Activated B cell treated with CpG ODN at 0.5 μM for 24 hours (primary cell): ENCODE measurements around the gene SPRY2. TPM values are rescaled to one million over a fixed set of nuclear protein-coding genes. Genes with fewer than 3 reads are reported as not detected.
"Not testable (repeated sequence)": the region's sequence is repeated elsewhere in the genome, so short reads cannot be mapped to it uniquely, and the experiment has no call there.

Experiments
- ATAC-seq: fragments of 200-7000 bp; cut with Tn5 transposase; one replicate; pipeline ENCODE4 v1.10.0; 2021; ENCODE audit warnings: low read depth, mild to moderate bottlenecking, moderate library complexity
- CTCF ChIA-PET: fragments of 350-600 bp; sonication (Branson Sonifier 250); formaldehyde crosslinking; loops from one replicate; lab custom pipeline; 2021; ENCODE audit warnings: antibody characterized with exemption; lab: Charles Lee
- POLR2A ChIA-PET: fragments of 350-600 bp; sonication (Branson Sonifier 250); formaldehyde crosslinking; loops from one replicate; lab custom pipeline; 2021; ENCODE audit warnings: antibody characterized with exemption; lab: Charles Lee
- DNase-seq: peaks from one replicate; pipeline ENCODE4 v3.0.0; 2022
- H3K27ac Mint-ChIP-seq: one replicate; pipeline ENCODE4 v1.8.0; 2020; ENCODE audit warnings: mixed read lengths
- H3K27me3 Mint-ChIP-seq: one replicate; pipeline ENCODE4 v1.8.0; 2021; ENCODE audit warnings: mixed read lengths
- H3K36me3 Mint-ChIP-seq: one replicate; pipeline ENCODE4 v1.8.0; 2021; ENCODE audit warnings: low read depth, mixed read lengths
- H3K4me1 Mint-ChIP-seq: one replicate; pipeline ENCODE4 v1.8.0; 2021; ENCODE audit warnings: mixed read lengths
- H3K4me3 Mint-ChIP-seq: one replicate; pipeline ENCODE4 v1.8.0; 2020; ENCODE audit warnings: mild to moderate bottlenecking, mixed read lengths
- H3K9me3 Mint-ChIP-seq: one replicate; pipeline ENCODE4 v1.8.0; 2020; ENCODE audit warnings: mixed read lengths
- intact Hi-C: fragments of 100-400 bp; cut with micrococcal nuclease; formaldehyde crosslinking; loops from one replicate; pipeline ENCODE4 v1.15.1; 2024
- total RNA-seq: library from RNA; stranded (reverse); gene quantifications from 2 replicates; pipeline ENCODE4 v1.2.3, GENCODE V29; 2022
- TF ChIP-seq, protein P1 (sequence below): fragments of 200-600 bp; IDR thresholded peaks from one replicate; pipeline ENCODE4 v1.8.0; 2022; ENCODE audit warnings: antibody characterized with exemption, mild to moderate bottlenecking

SPRY2 gene
- total RNA-seq, 1 donor from 2014 or later, result 1.00 TPM

DNA sequence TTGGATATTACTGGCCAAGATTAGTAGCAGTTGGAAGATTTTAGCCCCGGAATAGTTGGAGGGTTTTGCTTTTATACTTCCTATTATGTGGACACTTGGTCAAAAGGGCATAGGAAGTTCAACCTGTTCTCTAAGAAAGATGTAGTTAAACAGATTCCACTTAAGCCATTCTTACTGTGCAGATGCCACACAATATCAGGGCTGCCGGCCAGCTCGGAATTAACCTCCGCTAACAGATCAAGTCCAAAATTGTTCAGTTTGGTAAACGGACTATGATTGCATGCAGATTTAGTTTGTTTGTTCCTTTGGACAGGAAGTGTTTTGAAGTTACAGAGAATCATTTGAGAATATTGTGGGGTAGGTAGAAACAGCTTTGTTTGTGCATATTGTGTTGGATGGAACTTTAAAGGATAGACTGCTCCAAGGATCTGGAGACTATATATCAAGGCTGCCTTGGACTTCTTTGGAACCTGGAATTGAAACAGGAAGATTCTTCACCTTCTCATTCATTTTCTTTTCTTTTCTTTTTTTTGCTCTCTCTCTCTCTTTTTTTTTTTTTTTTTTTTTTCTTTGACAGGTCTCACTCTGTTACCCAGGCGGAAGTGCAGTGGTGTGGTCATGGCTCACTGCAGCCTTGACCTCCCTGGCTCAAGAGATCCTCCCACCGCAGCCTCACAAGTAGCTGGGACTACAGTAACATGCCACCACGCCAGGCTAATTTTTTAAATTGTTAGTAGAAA lies 5.0 kb upstream of the SPRY2 start:
- CTCF ChIA-PET, result no interaction called here

DNA sequence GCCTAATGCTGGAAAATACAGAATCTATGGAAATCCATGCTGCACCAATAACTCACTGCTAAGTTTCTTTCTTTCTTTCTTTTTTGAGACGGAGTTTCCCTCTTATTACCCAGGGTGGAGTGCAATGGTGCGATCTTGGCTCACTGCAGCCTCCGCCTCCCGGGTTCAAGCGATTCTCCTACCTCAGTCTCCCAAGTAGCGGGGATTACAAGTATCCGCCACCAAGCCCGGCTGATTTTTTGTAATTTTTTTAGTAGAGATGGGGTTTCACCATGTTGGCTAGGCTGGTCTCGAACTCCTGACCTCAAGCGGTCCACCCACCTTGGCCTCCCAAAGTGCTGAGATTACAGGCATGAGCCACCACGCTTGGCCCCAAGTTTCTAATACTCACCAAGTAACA lies 3.1 kb upstream of the SPRY2 start:
- ATAC-seq, H3K4me3 Mint-ChIP-seq, H3K27ac Mint-ChIP-seq, POLR2A ChIA-PET, H3K36me3 Mint-ChIP-seq, DNase-seq, H3K27me3 Mint-ChIP-seq, H3K9me3 Mint-ChIP-seq: not testable (repeated sequence)
- CTCF ChIA-PET, result interaction anchor here (1.0 to 1.4 kb wide), 3 partner anchors 16 to 521 kb away, joined by 3 to 5 read pairs (median 5); no protein-coding TSS in a partner anchor
- H3K4me1 Mint-ChIP-seq, result peaks cover 31% of the 10 kb centered on the region
- intact Hi-C loops, result loop anchor here (5.0 to 10.0 kb wide), 5 partner anchors 372 to 633 kb away; no protein-coding TSS in a partner anchor

More for the DNA sequence above, 5.0 kb upstream of the SPRY2 start:
- Mint-ChIP-seq H3K4me3 (no peak overlapping the region), H3K9me3 (no peaks in the 10 kb centered on the region), H3K36me3 (no peaks in the 10 kb centered on the region), H3K4me1 (peaks cover 26% of the 10 kb centered on the region), H3K27ac (no peak overlapping the region), H3K27me3 (peaks cover 6% of the 10 kb centered on the region)
- intact Hi-C loops, result loop anchor here (10.0 kb wide), 1 partner anchor 529 kb away; no protein-coding TSS in a partner anchor
- no peak for DNase-seq
- no peak for ATAC-seq
- POLR2A ChIA-PET, result no interaction called here
- TF ChIP-seq, protein P1, sequence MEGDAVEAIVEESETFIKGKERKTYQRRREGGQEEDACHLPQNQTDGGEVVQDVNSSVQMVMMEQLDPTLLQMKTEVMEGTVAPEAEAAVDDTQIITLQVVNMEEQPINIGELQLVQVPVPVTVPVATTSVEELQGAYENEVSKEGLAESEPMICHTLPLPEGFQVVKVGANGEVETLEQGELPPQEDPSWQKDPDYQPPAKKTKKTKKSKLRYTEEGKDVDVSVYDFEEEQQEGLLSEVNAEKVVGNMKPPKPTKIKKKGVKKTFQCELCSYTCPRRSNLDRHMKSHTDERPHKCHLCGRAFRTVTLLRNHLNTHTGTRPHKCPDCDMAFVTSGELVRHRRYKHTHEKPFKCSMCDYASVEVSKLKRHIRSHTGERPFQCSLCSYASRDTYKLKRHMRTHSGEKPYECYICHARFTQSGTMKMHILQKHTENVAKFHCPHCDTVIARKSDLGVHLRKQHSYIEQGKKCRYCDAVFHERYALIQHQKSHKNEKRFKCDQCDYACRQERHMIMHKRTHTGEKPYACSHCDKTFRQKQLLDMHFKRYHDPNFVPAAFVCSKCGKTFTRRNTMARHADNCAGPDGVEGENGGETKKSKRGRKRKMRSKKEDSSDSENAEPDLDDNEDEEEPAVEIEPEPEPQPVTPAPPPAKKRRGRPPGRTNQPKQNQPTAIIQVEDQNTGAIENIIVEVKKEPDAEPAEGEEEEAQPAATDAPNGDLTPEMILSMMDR, result no peak

DNA sequence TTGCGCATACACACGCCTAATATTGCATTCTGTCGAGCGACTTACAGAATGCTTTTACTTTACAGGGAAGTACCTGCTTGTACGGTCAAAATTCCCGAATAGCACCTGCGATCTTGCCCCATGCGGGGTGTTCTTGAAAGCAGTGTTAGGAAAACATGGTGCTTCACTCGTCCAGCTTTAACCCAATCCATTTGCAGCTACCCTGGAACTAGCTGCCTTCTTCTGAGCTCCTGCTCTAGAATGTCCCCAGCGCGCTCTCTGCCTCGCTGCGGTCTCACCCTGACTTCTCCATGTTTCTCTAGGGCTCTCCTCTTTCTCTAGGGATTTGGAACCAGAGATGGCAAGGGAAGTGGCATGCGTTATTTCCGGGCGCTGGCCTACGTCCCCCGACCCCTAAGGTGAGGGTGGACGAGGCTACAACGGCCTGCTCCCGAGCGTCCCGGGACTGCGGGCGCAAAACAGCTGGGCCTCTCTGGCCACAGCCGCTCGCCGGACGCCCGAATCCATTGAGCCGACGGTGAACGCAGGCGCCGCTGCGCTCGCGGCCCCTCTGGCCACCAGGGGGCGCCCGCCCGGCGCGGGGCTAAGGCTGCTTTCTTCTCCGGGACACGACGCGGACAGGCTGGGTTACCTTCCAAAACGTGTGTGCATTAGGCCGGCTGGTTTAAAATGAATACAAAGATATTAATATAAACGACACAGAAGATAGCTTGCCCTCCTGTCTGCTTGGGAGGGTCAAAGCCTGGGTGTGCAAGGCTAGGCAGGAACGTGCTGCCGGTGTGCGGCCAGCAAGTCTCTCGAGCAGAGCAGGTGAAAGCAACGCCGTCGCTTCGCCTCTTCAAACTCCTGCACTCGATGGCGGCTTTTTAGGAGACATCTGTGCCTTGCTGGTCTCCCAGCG lies 1.8 kb upstream of the SPRY2 start:
- H3K4me1 Mint-ChIP-seq, result peaks cover 26% of the 10 kb centered on the region

DNA sequence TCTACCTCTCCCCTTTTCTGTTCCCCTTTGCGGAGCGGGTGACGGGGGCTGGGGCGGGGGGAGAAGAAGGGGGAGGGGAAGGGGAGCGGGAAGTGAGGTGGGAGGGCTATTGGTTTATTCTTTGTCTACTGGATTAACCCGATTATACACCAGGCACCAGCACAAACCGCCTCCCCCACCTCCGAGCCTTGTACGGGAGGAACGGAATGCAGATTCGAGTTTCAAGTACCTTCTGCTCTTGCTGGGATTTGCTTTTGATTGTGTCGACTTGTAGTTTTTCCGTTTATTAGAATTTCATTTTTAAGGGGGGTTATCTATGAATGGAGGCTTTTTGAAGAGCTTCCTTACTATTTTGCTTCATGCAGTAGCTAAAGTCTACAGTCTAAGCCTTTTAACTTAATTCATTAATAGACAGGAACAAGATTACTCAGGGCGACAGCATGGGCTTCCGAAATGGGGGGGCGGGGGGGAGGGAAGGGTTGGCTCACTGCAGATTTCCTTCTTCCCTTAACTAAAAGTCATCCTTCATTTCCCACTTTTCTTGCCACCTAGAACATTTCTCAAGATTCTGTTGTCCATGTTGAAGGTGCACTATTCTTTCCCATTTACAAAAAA lies 937 bp upstream of the SPRY2 start:
- peaks cover 25% of the 10 kb centered on the region for H3K4me1 Mint-ChIP-seq
- ATAC-seq, result no peak
- ChIA-PET POLR2A (interaction anchor here (0.7 to 1.2 kb wide), 2 partner anchors 59 to 64 kb away, joined by 4 to 10 read pairs; no protein-coding TSS in a partner anchor), CTCF (interaction anchor here (0.7 to 2.1 kb wide), 5 partner anchors 21 to 676 kb away, joined by 3 to 14 read pairs (median 3); no protein-coding TSS in a partner anchor)
- no peaks in the 10 kb centered on the region for H3K36me3 Mint-ChIP-seq
- peak overlapping the region; percentile 82 for H3K4me3 Mint-ChIP-seq
- TF ChIP-seq, protein P1, result no peak
- DNase-seq, result no peak
- no peak overlapping the region for H3K27ac Mint-ChIP-seq
- H3K9me3 Mint-ChIP-seq, result no peaks in the 10 kb centered on the region
- intact Hi-C loops, result loop anchor here (2.0 to 10.0 kb wide), 9 partner anchors 23 to 635 kb away; no protein-coding TSS in a partner anchor
- H3K27me3 Mint-ChIP-seq, result peaks cover 17% of the 10 kb centered on the region

More for the DNA sequence above, 1.8 kb upstream of the SPRY2 start:
- CTCF ChIA-PET, result interaction anchor here (0.8 to 2.1 kb wide), 11 partner anchors 17 to 675 kb away, joined by 3 to 14 read pairs (median 3); no protein-coding TSS in a partner anchor
- Mint-ChIP-seq H3K27ac (no peak overlapping the region), H3K4me3 (peak overlapping the region; percentile 82), H3K27me3 (peaks cover 10% of the 10 kb centered on the region), H3K36me3 (no peaks in the 10 kb centered on the region), H3K9me3 (no peaks in the 10 kb centered on the region)
- ATAC-seq (peak; percentile 50), DNase-seq (peak; percentile 74)
- TF ChIP-seq, protein P1, result no peak
- intact Hi-C loops, result loop anchor here (2.0 to 10.0 kb wide), 9 partner anchors 22 to 635 kb away; no protein-coding TSS in a partner anchor
- POLR2A ChIA-PET, result interaction anchor here (1.1 kb wide), 1 partner anchor 70 kb away, joined by 10 read pairs; no protein-coding TSS in a partner anchor

DNA sequence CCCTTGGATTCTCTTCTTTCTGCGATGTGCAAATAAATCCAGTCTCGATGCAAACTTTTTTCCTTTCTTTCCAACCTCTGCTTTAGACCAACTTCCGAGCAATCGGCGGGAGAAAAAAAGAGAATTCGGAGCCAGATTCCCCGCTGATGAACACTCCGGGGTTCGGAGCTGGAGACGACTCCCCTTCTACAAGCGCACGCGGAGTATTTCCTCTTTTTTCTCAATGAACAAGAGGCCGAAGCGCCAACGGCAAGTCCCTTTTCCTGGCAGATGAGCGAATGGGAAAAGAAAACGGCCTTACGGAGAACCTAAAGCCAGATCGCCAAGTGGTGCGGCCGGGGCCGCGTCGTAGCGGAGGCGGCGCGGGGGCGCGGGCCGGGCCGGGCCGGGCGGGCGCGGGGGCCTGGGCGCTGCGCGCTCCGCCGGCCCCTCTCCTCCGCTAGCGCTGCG lies 250 bp downstream of the SPRY2 start:
- Mint-ChIP-seq H3K4me1 (peaks cover 25% of the 10 kb centered on the region), H3K27ac (peak overlapping the region; percentile 65), H3K9me3 (no peaks in the 10 kb centered on the region), H3K36me3 (no peaks in the 10 kb centered on the region), H3K4me3 (peak overlapping the region; percentile 70), H3K27me3 (peaks cover 15% of the 10 kb centered on the region)
- intact Hi-C loops, result loop anchor here (5.0 to 10.0 kb wide), 5 partner anchors 368 to 637 kb away; no protein-coding TSS in a partner anchor
- ChIA-PET CTCF (interaction anchor here (1.2 to 1.5 kb wide), 2 partner anchors 60 to 367 kb away, joined by 3 to 5 read pairs; no protein-coding TSS in a partner anchor), POLR2A (interaction anchor here (1.2 kb wide), 1 partner anchor 60 kb away, joined by 4 read pairs; no protein-coding TSS in a partner anchor)
- ATAC-seq (peak; percentile 45), DNase-seq (peak; percentile 27)
- TF ChIP-seq, protein P1, result no peak
